Thoracic aorta endothelial cell (primary cell): ENCODE measurements around the gene ATP13A3. TPM values are rescaled to one million over a fixed set of nuclear protein-coding genes. Genes with fewer than 3 reads are reported as not detected.

ENCODE experiments used
- small RNA-seq: library from RNA; depleted of rRNA; stranded (forward); fragments of <200 nt; gene quantifications from one replicate; pipeline ENCODE3, GENCODE V24; 2012
- total RNA-seq: library from RNA; depleted of rRNA; stranded (reverse); fragments of >200 nt; gene quantifications from 2 replicates; pipeline ENCODE4 v1.2.3, GENCODE V29; 2012

The ATP13A3 gene
- 302 and 308 TPM in 2 replicates for total RNA-seq

GRCh38 chr3:194486540-194487288 is at the start of gene ATP13A3:
Gene ATP13A3 (minus strand): TSS chr3:194487002. CDS start chr3:194462190, 24,812 bp downstream.

GRCh38 chr3:194399166-194399565 is 87.6 kb downstream of the ATP13A3 start, which contains the start of gene GP5:
Gene GP5 (minus strand): TSS chr3:194399266. CDS start chr3:194398282, 984 bp downstream.

GRCh38 chr3:194369522-194370279 is 117.1 kb downstream of the ATP13A3 start, which contains the start of gene LRRC15:
Gene LRRC15 (minus strand): TSS chr3:194369743. CDS start chr3:194361043, 8,700 bp downstream.

Small RNAs within 50 kb of the gene (small RNA-seq; reads per million reads assigned to genes)
- gene AC108676.2 (not detected), gene RNU6-1101P (not detected)

Other genes with a start within 250 kb of the ATP13A3 start
- not detected in 2 replicates for gene CPN2, start 135.7 kb downstream of the ATP13A3 start, total RNA-seq
- gene LRRC15, start 117.3 kb downstream of the ATP13A3 start, total RNA-seq: under 0.01 TPM in 1 of 2 replicates, not detected in the other
- 0.14 TPM in 1 of 2 replicates, not detected in the other for gene GP5, start 87.7 kb downstream of the ATP13A3 start, total RNA-seq
- 49.8 and 52.1 TPM in 2 replicates for gene TMEM44, start 146.4 kb upstream of the ATP13A3 start, total RNA-seq
- 94.8 and 129 TPM in 2 replicates for gene LSG1, start 185.2 kb upstream of the ATP13A3 start, total RNA-seq
- 160 and 165 TPM in 2 replicates for gene FAM43A, start 198.9 kb upstream of the ATP13A3 start, total RNA-seq